ENCODE measurements around the gene MEGF6. TPM values are rescaled to one million over a fixed set of nuclear protein-coding genes. Genes with fewer than 3 reads are reported as not detected.

Gene MEGF6
- total RNA-seq, 1 donor from 2014 or later: 9.5 TPM

DNA sequence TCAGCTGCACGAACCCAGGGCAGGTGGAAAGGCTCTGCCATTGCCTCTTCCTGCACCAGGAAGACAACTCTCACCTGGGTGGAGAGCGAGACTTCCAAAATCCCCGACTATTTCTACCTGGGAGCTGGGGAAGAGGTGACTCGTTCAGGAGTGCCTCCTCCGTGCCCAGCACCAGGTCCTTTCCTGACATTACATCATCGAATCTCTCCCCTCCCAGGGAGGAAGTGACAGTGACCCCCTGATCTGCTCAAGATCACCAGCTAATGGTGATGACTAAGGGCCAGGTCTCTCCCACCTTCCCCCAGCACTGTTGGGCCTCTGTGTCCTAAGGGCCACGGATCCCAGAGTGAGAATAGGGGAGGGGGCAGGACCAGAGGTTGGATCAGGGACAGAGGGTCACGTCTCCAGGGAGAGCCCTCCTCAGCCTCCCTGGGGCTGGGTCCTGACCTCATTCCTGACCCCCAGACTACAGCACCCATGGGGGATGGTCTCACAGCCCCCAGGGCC is 6.8 kb downstream of the MEGF6 start:
- TF ChIP-seq, protein P1, sequence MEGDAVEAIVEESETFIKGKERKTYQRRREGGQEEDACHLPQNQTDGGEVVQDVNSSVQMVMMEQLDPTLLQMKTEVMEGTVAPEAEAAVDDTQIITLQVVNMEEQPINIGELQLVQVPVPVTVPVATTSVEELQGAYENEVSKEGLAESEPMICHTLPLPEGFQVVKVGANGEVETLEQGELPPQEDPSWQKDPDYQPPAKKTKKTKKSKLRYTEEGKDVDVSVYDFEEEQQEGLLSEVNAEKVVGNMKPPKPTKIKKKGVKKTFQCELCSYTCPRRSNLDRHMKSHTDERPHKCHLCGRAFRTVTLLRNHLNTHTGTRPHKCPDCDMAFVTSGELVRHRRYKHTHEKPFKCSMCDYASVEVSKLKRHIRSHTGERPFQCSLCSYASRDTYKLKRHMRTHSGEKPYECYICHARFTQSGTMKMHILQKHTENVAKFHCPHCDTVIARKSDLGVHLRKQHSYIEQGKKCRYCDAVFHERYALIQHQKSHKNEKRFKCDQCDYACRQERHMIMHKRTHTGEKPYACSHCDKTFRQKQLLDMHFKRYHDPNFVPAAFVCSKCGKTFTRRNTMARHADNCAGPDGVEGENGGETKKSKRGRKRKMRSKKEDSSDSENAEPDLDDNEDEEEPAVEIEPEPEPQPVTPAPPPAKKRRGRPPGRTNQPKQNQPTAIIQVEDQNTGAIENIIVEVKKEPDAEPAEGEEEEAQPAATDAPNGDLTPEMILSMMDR (IDR thresholded peaks at IDR 0.05; ENCODE audit: borderline replicate concordance): no peak
- intact Hi-C loops (cut with micrococcal nuclease): no loop called here
- H3K36me3 ChIP-seq: no peaks in the 10 kb centered on the region

DNA sequence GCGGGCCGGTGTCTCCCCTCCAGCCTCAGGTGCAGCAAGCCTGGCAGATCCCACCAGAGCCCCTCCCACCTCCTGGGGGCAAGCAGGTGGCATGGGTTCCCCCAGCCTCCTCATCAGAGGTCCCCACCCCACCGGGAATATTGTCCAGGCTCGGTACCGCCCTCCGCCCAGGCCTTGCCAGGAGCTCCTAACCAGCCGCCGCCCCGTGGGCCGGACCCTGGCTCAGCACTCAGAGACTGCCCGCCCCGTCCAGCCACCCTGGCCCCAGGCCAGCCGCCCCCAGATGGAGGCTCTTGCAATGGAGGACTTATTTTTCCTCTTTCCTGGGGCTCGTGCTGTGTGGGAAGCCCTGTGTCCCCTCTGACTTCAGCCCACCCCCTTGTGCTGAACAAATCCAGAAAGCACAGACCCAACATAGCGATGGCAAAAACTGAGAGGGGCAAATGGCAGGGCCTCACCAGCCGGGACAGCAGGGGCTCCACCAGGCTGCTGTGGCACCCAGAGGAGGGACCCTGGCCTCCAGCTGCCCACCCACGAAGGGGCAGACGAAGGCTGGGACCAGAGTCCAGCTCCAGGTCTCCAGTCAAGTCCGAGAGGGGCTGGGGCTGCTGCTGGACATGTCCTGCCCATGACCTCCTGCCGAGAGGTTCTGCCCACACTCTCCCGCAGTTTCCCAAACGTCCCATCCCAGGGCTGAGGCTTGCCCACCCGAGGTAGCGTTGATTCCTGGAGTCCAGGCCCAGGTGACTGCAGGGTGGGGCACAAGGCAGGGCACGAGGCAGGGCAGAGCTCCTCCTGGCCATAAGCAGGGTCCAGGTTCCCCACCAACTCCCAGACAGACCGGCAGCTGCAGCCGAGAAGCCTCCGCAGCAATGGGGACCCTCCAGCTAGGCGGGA is 7.5 kb downstream of the MEGF6 start:
- no peak for DNase-seq
- intact Hi-C loops (cut with micrococcal nuclease): no loop called here
- H3K36me3 ChIP-seq: no peaks in the 10 kb centered on the region
- TF ChIP-seq, protein P1 (IDR thresholded peaks at IDR 0.05; ENCODE audit: borderline replicate concordance): no peak
- H3K4me3 ChIP-seq: no peak overlapping the region
- peaks cover 41% of the 10 kb centered on the region for H3K27me3 ChIP-seq (ENCODE audit: low read depth)
- H3K27ac ChIP-seq (replicated peaks): no peak overlapping the region
- no peaks in the 10 kb centered on the region for H3K9me3 ChIP-seq (replicated peaks)
- peaks cover 2% of the 10 kb centered on the region for H3K4me1 ChIP-seq

More for the DNA sequence above, 6.8 kb downstream of the MEGF6 start:
- Histone ChIP-seq H3K27ac (replicated peaks) (no peak overlapping the region), H3K27me3 (ENCODE audit: low read depth) (peaks cover 48% of the 10 kb centered on the region), H3K4me3 (no peak overlapping the region), H3K4me1 (no peaks in the 10 kb centered on the region), H3K9me3 (replicated peaks) (no peaks in the 10 kb centered on the region)
- DNase-seq: no peak

DNA sequence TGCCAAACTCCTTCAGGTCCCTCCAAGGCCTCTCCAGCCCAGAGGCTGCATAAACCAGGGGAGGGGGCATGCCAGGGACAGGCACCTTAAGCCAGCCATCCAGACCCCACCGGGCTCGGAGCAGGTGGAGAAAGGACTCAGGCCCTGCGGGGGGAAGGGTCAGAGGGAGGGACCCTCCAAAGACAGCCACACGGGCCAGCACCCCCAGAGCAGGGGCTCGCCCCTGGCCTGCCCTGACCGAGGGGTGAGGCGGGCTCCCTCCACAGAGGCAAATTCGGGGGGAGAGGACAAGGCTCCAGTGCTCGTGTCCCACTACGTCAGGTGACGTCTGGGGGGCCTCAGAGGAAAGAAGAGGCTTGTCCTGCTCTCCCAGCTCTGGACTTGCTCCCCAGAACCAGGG is 8.2 kb downstream of the MEGF6 start:
- no peak for DNase-seq
- H3K36me3 ChIP-seq: no peaks in the 10 kb centered on the region
- H3K4me3 ChIP-seq: no peak overlapping the region
- no peaks in the 10 kb centered on the region for H3K9me3 ChIP-seq (replicated peaks)
- peaks cover 8% of the 10 kb centered on the region for H3K4me1 ChIP-seq
- peaks cover 35% of the 10 kb centered on the region for H3K27me3 ChIP-seq (ENCODE audit: low read depth)
- intact Hi-C loops (cut with micrococcal nuclease): no loop called here
- TF ChIP-seq, protein P1 (IDR thresholded peaks at IDR 0.05; ENCODE audit: borderline replicate concordance): no peak
- H3K27ac ChIP-seq (replicated peaks): no peak overlapping the region

DNA sequence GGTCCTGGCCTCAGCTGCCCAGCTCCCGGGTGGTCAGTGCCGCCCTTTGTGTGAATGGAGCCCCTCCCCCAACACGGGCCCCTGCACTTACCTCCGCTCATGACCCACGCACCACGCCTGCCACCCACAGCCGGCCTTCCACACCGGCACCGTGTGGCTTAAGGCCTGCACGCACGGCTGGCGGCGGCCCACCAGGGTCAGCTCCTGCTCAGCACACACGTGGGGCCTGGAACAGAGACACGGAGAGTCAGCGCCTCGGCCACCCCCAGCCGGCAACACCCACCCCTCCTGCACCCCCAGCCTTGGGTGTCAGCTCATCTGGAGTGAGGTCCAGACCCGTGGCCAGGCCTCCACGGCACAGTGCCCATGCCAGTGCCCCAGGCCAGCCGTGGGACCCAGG is 8.9 kb downstream of the MEGF6 start:
- no peak for DNase-seq
- Histone ChIP-seq H3K4me3 (no peak overlapping the region), H3K9me3 (replicated peaks) (no peaks in the 10 kb centered on the region), H3K36me3 (no peaks in the 10 kb centered on the region), H3K27ac (replicated peaks) (no peak overlapping the region), H3K27me3 (ENCODE audit: low read depth) (peaks cover 27% of the 10 kb centered on the region), H3K4me1 (peaks cover 16% of the 10 kb centered on the region)
- TF ChIP-seq, protein P1 (IDR thresholded peaks at IDR 0.05; ENCODE audit: borderline replicate concordance): no peak
- intact Hi-C loops (cut with micrococcal nuclease): no loop called here

DNA sequence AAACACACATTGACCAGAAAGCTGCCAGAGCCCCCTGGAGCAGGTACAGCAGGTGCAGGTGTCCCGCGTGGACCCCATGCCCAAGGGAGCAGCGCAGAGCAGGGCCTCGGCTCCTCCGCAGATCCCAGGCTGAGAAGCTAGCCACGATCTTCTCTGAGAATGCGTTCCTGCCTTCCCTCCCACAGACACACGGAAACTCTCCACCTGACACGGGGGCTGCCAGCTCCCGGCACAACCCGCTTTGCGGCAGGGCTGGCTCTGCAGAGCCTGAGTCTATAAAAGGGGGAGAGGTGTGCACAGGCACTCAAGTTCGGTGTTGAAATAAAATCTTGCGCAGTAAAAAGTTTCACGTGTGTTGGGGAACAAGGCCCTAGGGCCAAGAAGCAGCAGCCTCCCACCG is 9.6 kb downstream of the MEGF6 start:
- DNase-seq: no peak
- Histone ChIP-seq H3K9me3 (replicated peaks) (no peaks in the 10 kb centered on the region), H3K4me3 (no peak overlapping the region), H3K4me1 (peaks cover 22% of the 10 kb centered on the region), H3K27ac (replicated peaks) (no peak overlapping the region), H3K36me3 (no peaks in the 10 kb centered on the region), H3K27me3 (ENCODE audit: low read depth) (peaks cover 23% of the 10 kb centered on the region)
- TF ChIP-seq, protein P1 (IDR thresholded peaks at IDR 0.05; ENCODE audit: borderline replicate concordance): no peak
- intact Hi-C loops (cut with micrococcal nuclease): no loop called here
